Superior temporal gyrus (tissue), 1 donor: ENCODE measurements around the gene JAKMIP3.
A peak's percentile ranks its signal among the peaks of the same experiment; 100 is the strongest.

Experiments used
- DNase-seq: peaks from one replicate; pipeline ENCODE4 v3.0.0-alpha.2; 2016; ENCODE audit errors: extremely low spot score

Gene JAKMIP3

GRCh38 chr10:132065491-132066105, at the start of gene JAKMIP3:
TSS of gene JAKMIP3 (plus strand) at chr10:132065946. CDS start at chr10:132104809, 38,863 bp downstream.
- peak; percentile 95 for DNase-seq

DNA sequence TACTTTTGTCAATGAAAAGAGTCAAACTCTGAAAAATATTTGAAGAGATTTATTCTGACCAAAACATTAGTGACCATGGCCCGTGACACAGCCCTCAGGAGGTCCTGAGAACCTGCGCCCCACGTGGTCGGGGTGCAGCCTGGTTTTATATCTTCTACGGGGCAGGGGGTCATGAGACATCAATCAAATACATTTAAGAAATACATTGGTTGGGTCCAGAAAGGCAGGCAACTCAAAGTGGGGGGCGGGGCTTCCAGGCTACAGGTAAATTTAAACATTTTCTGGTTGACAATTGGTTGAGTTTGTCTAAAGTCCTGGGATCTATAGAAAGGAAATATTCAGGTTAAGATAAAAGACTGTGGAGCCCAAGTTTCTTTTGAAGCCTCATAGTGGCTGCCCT, 49.2 kb upstream of the JAKMIP3 start:
- no peak for DNase-seq

DNA sequence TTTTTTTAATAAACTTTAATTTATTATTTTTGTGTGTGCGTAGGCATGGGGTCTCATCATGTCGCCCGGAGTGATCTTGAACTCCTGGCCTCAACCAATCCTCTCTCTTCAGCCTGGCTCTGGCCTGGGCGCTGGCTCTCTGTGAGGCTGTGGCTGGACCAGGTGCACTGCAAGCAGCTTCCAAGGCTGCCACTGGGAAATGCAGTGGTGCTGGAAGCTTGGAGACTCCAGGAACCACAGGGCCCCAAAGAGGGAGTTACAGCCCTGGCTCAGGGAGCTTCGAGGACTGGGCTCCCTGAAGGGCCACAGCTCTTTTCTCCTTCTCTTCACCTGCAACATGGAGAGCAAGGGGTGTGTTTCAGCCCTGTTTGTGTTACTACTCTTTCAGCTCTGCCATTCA, 47.3 kb upstream of the JAKMIP3 start:
- DNase-seq: no peak

DNA sequence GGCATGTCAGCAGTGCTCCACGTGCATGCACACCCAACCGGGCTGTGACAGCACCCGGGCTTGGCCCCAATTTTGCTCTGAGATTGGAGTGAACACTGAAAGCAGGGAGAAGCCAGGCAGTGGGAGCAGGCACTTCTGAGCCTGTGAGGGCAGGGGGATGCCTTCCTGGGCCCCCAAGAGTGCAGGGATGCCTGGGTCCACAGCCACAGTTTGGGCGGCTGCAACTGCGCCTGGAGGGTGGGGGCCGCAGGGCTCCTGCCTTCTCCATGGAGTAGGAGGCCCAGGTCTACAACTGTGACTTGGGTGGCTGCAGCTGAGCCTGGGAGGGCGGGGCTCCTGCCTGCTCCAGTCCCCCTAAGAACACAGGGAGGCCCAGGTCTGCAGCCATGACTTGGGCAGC, 46.4 kb upstream of the JAKMIP3 start:
- no peak for DNase-seq

GRCh38 chr10:132020456-132020855, 45.3 kb upstream of the JAKMIP3 start:
- no peak for DNase-seq

DNA sequence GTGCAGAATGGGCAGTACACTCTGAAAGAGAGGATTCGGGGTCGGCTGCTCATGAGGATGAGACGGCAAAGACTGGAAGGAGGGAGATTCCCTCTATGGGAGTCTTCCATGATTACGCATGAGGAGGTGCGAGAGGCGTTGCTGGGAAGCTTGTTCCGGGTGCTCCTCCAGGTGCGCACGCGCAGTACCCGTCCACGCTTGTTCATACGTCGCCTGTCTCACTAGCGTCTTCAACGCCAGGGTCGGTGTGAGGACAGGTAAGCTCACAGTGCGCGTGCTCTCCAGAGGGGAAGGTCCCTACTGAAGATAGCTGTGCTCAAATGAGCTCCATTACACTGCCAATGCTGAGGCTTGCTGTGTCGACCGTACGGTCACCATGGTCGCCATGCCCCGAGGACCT, 44.7 kb upstream of the JAKMIP3 start:
- no peak for DNase-seq

DNA sequence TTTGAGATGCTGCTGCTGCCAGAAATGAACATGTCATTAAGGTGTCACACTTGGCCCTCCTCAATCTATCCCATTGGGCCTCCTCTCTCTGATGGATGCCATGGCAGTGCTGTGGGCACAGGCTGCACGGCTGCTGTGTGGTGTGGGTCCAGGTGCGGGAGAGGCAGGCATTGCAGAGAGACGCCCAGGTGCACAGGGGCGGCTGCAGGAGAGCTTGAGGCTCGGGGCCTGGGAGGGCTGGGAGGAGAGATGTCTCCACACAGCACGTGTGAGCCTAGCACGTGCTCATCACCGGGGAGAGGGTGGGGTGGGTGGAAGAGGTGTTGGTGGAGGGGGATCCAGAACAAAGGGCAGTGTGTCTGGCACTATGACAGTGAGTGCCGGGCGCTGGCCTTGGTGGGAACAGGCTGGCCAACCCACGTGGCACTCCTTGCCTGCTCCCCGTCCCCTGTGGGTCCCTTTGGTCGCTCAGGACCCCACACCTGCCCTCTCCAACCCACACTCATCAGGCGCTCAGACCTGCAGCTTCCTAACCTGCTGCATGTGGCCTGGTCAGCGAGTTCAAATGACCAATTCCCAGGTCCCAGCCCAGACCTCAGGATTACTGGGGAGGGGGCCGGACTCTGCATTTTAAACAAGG, 44.1 kb upstream of the JAKMIP3 start:
- no peak for DNase-seq

- no peak for DNase-seq
Measured at GRCh38 chr10:132022241-132022640, 43.5 kb upstream of the JAKMIP3 start.

GRCh38 chr10:132023092-132023811, 42.5 kb upstream of the JAKMIP3 start:
- peak; percentile 89 for DNase-seq

DNA sequence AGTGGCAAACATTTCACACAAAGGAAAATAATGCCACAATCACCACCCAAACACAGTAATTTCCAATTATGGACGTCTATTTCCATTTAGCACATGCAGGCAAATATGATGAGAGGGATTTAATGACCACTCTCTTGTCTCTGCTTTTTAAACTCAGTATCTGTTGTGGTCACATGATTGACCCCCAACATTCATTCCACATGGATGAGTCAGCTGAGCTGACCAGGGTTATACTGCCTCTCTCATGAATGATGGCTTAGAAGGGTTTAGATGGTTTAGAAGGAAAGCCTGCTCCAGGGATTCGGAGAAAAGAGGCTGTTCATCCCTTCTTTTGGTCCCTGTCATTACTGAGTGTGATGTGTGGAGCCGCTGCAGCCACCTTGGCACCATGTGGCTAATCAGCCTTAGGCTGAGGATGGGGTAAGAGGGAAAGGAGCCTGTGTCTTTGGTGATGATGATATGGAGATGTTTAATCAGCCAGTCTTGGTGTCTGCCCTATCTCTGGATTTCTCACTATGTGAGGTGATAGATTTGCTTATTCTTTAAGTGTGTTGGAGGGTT, 38.2 kb upstream of the JAKMIP3 start:
- DNase-seq: no peak

- DNase-seq: no peak
Measured at GRCh38 chr10:132028706-132029105, 37.0 kb upstream of the JAKMIP3 start.

DNA sequence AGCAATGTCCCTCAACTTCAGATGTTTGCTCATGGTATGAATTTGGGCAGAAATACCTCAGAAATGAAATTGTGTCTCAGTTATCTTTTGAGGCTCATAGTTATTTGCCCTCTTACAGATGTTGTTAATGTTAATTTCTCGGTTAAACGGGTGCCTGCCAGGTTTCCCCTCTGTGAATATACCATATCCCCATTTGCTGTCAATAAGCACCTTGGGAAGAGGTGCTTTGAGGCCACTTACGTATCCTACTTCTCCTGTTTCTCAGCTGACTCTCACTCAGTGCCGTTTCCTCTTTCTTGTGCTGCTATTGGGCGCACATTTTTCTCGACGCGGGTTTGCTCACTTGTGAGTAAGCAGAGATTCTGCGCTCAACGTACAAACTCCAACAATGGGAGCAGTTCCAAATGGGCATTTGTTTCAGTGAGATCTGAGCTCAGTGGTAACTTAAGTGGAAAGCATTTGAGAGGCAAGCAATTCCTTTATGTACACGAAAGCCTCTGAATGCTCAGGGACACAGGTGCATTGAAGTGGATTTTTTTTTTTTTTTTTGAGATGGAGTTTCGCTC, 34.8 kb upstream of the JAKMIP3 start:
- no peak for DNase-seq

GRCh38 chr10:132033632-132034031, 32.1 kb upstream of the JAKMIP3 start:
- DNase-seq: no peak

GRCh38 chr10:132035476-132035875, 30.3 kb upstream of the JAKMIP3 start:
- DNase-seq: no peak

- peak; percentile 42 for DNase-seq
Measured at GRCh38 chr10:132036153-132036886, 29.4 kb upstream of the JAKMIP3 start.

DNA sequence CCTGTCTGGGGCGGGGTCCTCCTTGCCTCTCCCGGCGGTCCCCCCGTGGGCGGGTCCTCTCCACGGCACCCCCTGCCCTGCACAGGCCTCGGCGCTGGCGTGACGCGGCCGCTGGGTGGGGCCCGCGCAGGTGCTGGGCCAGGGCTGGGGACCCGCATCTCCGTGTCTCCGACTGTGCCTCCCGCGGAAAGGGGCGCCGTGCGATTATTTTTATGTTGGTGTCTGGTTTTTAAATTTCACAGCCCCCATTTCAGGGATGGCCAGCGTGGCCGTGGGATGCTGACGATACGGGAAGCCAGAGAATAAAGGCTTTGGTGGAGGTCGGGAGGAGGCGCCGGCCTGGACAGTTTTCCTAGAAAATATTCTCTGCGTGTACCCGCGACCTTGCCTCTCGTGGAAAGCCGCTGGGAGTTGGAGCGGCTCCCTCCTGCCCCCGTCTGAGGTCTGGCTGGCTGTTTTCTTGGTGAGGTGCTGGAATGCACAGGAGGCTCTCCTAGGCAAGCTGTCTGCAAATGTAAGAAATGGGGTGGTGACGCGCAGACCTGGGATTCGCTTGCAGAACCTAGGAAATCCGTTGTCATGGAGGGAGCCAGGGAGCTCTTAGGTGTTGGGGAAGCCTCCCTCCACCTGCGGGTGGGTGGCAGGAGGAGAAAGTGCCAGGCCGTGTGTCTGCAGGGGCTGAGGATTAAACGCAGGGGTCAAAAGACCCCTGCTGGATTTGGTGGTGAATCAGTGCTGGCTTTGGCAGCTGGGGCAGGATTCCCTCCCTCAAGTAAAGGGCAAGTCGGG, 28.7 kb upstream of the JAKMIP3 start:
- DNase-seq: peak; percentile 34

DNA sequence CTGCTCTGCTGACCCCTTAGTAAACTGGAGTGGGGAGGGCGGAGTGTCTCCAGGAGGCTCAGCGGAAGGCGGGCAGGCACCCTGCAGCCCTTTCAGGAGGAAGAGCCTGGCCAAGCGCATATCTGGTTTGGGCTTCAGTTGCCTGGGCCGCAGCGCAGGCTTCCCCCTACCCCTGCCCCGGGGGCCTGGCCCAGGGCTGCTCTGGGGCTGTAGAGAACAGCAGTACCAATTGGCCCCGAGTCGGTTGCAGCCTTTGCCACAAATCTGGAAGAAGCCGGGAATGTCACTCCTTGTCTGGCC, 28.1 kb upstream of the JAKMIP3 start:
- DNase-seq: no peak

GRCh38 chr10:132039371-132039770, 26.4 kb upstream of the JAKMIP3 start:
- no peak for DNase-seq

DNA sequence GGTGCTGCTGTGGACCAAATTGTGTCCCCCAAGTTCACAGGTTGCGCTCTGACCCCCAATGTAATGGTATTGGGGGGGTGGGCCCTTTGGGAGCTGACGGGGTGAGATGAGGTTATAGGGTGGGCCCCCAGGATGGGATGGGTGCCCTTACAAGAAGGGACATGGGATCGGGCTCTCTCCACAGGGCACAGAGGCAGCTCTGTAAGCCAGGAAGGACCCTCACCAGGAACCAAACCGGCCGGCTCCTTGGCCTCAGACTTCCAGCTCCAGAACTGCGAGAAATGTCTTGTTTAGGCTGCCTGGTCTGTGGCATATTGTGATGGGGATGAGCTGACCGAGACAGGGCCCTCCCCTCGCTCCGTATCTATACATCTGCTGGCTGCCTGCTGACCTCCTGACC, 25.7 kb upstream of the JAKMIP3 start:
- DNase-seq: no peak

GRCh38 chr10:132041340-132041739, 24.4 kb upstream of the JAKMIP3 start:
- DNase-seq: no peak
